Uterus (tissue), 2 donors: ENCODE results near the gene STK39.

Experiments used
- POLR2A ChIP-seq, 2 donors: fragments of 450-650 bp; IDR thresholded peaks; one replicate each; pipeline ENCODE4 v1.6.1; 2016; ENCODE audit warnings: antibody characterized with exemption in 2 of 2, mild to moderate bottlenecking in 1 of 2, moderate library complexity in 1 of 2
- TF ChIP-seq, protein P1 (sequence below), 4 experiments: fragments of 200-600 bp in 2 of 4; fragments of 450-650 bp in 2 of 4; sonication (generic) in 2 of 4; IDR thresholded peaks; one replicate each; pipeline ENCODE4 v1.5.1; 2016 to 2019; ENCODE audit warnings: antibody characterized with exemption in 4 of 4, mild to moderate bottlenecking in 2 of 4, moderate library complexity in 1 of 4

DNA sequence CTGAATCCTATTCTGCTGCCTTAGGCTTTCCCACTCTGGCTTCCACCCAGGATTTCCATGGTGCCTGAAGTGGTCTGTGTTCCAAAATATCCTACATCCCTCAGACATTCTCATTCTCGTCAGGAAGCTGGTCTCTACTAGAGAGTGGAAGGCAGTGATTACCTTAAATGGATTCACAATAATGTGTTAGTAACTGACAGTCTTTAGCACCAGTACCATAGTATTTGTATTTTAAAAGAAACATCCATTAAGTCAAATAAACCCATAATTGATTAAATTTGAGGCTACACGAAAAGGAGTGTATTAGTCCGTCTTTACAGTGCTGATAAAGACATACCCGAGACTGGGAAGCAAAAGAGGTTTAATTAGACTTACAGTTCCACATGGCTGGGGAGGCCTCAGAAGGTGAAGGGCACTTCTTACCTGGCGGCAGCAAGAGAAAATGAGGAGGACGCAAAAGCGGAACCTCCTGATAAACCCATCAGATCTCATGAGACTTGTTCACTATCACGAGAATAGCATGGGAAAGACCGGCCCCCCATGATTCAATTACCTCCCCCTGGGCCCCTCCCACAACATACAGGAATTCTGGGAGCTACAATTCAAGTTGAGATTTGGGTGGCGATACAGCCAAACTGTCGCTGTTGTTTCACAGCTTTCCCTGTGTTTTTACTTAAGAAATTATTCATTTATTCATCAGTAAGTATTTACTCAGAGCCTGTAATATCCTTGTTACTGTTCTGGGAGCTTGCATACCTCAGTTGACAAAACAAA lies 306.5 kb downstream of the STK39 start:
- TF ChIP-seq, protein P1, sequence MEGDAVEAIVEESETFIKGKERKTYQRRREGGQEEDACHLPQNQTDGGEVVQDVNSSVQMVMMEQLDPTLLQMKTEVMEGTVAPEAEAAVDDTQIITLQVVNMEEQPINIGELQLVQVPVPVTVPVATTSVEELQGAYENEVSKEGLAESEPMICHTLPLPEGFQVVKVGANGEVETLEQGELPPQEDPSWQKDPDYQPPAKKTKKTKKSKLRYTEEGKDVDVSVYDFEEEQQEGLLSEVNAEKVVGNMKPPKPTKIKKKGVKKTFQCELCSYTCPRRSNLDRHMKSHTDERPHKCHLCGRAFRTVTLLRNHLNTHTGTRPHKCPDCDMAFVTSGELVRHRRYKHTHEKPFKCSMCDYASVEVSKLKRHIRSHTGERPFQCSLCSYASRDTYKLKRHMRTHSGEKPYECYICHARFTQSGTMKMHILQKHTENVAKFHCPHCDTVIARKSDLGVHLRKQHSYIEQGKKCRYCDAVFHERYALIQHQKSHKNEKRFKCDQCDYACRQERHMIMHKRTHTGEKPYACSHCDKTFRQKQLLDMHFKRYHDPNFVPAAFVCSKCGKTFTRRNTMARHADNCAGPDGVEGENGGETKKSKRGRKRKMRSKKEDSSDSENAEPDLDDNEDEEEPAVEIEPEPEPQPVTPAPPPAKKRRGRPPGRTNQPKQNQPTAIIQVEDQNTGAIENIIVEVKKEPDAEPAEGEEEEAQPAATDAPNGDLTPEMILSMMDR (IDR thresholded peaks at IDR 0.05), result no peak
- no peak for TF ChIP-seq POLR2A (IDR thresholded peaks at IDR 0.05)
